Esophagus muscularis mucosa (tissue), 4 donors: Measurements from ENCODE around the gene NAV1.

Experiments used
- CTCF ChIP-seq, 3 experiments: fragments of 200-600 bp in 2 of 3; fragments of 450-650 bp in 1 of 3; sonication (generic) in 2 of 3; IDR thresholded peaks; one replicate each; pipeline ENCODE4 v1.5.1; 2017 to 2019; ENCODE audit warnings: antibody characterized with exemption in 3 of 3, mild to moderate bottlenecking in 2 of 3, moderate library complexity in 1 of 3
- EP300 ChIP-seq: sonication (generic); formaldehyde crosslinking; IDR thresholded peaks from one replicate; pipeline ENCODE4 v1.6.1; 2017; ENCODE audit warnings: antibody characterized with exemption
- POLR2A ChIP-seq: fragments of 450-650 bp; IDR thresholded peaks from one replicate; pipeline ENCODE4 v1.6.1; 2017; ENCODE audit warnings: antibody characterized with exemption, moderate library complexity, mild to moderate bottlenecking, low read depth
- POLR2AphosphoS5 ChIP-seq, 2 donors: sonication (generic); formaldehyde crosslinking; IDR thresholded peaks; one replicate each; pipeline ENCODE4 v1.6.1; 2017; ENCODE audit warnings: antibody characterized with exemption in 2 of 2

DNA sequence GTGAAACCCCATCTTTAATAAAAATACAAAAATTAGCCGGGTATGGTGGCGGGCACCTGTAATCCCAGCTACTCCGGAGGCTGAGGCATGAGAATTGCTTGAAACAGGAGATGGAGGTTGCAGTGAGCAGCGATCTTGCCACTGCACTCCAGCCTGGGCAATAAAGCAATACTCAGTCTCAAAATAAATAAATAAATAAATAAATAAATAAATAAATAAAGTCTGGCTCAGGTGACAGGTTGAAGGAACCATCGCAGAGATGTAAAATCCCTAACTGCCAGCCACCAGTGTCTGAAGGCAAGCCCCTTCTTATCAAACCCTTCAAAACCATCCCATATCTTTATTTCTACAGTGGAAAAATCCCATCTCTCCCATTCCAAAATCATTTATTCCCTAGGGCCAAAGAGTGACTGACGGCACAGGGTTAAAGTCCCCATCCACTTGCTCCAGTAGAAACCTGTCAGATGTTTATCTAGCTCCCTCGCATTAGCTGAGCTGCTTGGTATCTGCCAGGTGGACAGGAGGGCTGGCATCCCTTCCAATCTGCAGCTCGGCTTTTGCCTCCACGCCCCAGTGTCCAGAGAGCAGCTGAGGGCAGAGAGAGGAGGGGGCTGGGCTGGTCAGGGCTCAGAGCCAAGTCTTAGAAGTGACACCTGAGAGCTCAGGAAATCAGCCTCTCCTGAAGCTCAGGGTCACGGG, 37.0 kb upstream of the NAV1 start:
- TF ChIP-seq POLR2A (no peak), CTCF (IDR thresholded peaks at IDR 0.05) (no peak), POLR2AphosphoS5 (IDR thresholded peaks at IDR 0.05) (peak in 1 of 2 donors; percentile 61), EP300 (no peak)
